ENCODE data around the gene QRICH1.

QRICH1 gene

GRCh38 chr3:49015765-49016164 is 78.1 kb downstream of the QRICH1 start:
- DNase-seq = no peak
- H3K9me3 ChIP-seq = no peaks in the 10 kb centered on the region

GRCh38 chr3:49015072-49015471 is 78.8 kb downstream of the QRICH1 start:
- Histone ChIP-seq H3K36me3 (peaks cover 18 to 61% (median 37%) of the 10 kb centered on the region in 3 donors), H3K27ac (no peak overlapping the region), H3K9me3 (no peaks in the 10 kb centered on the region), H3K4me3 (no peak overlapping the region), H3K4me1 (peaks cover 0 to 42% (median 26%) of the 10 kb centered on the region in 4 donors), H3K27me3 (no peaks in the 10 kb centered on the region)
- DNase-seq = no peak
- no peak for TF ChIP-seq CTCF (IDR thresholded peaks at IDR 0.05)
- intact Hi-C loops (cut with DNase I; ENCODE audit: low total_unique reads) = no loop called here

More at GRCh38 chr3:49015765-49016164, 78.1 kb downstream of the QRICH1 start:
- Histone ChIP-seq H3K36me3 (peaks cover 18 to 61% (median 37%) of the 10 kb centered on the region in 3 donors), H3K4me1 (peaks cover 0 to 49% (median 33%) of the 10 kb centered on the region in 4 donors), H3K27ac (no peak overlapping the region), H3K27me3 (no peaks in the 10 kb centered on the region), H3K4me3 (no peak overlapping the region)
- intact Hi-C loops (cut with DNase I; ENCODE audit: low total_unique reads) = no loop called here
- no peak for TF ChIP-seq CTCF (IDR thresholded peaks at IDR 0.05)

GRCh38 chr3:49013738-49014660 is 79.9 kb downstream of the QRICH1 start:
- H3K4me3 ChIP-seq = no peak overlapping the region
- peak; percentile 37 to 41 for TF ChIP-seq CTCF (IDR thresholded peaks at IDR 0.05)
- no peak overlapping the region for H3K27ac ChIP-seq
- no peaks in the 10 kb centered on the region for H3K9me3 ChIP-seq
- intact Hi-C loops (cut with DNase I; ENCODE audit: low total_unique reads) = no loop called here
- peaks cover 18 to 65% (median 37%) of the 10 kb centered on the region in 3 donors for H3K36me3 ChIP-seq
- H3K27me3 ChIP-seq = no peaks in the 10 kb centered on the region
- no peak for DNase-seq
- peaks cover 0 to 33% (median 16%) of the 10 kb centered on the region in 4 donors for H3K4me1 ChIP-seq

- intact Hi-C loops (cut with DNase I; ENCODE audit: low total_unique reads) = no loop called here
- TF ChIP-seq CTCF (IDR thresholded peaks at IDR 0.05) = no peak
- no peak overlapping the region for H3K27ac ChIP-seq
- H3K9me3 ChIP-seq = no peaks in the 10 kb centered on the region
- no peak for DNase-seq
- no peaks in the 10 kb centered on the region for H3K27me3 ChIP-seq
- H3K4me3 ChIP-seq = no peak overlapping the region
- H3K36me3 ChIP-seq = peaks cover 18 to 69% (median 37%) of the 10 kb centered on the region in 3 donors
- peaks cover 0 to 35% (median 18%) of the 10 kb centered on the region in 4 donors for H3K4me1 ChIP-seq
These were observed 80.6 kb downstream of the QRICH1 start for GRCh38 chr3:49013113-49013737.

GRCh38 chr3:49012441-49013017 is 81.3 kb downstream of the QRICH1 start:
- intact Hi-C loops (cut with DNase I; ENCODE audit: low total_unique reads) = no loop called here
- peaks cover 18 to 69% (median 37%) of the 10 kb centered on the region in 3 donors for H3K36me3 ChIP-seq
- peaks cover 0 to 35% (median 18%) of the 10 kb centered on the region in 4 donors for H3K4me1 ChIP-seq
- H3K9me3 ChIP-seq = no peaks in the 10 kb centered on the region
- no peak overlapping the region for H3K4me3 ChIP-seq
- no peak for DNase-seq
- no peak for TF ChIP-seq CTCF (IDR thresholded peaks at IDR 0.05)
- H3K27me3 ChIP-seq = no peaks in the 10 kb centered on the region
- H3K27ac ChIP-seq = no peak overlapping the region
